HG02938 (cell line): ENCODE results near the gene GPA33.

Experiments used
- ATAC-seq: cut with Tn5 transposase; IDR thresholded peaks from one replicate; pipeline ENCODE4 v1.9.1; 2021; ENCODE audit warnings: mild to moderate bottlenecking, moderate library complexity; ENCODE audit not compliant: unreplicated experiment

Gene GPA33, protein sequence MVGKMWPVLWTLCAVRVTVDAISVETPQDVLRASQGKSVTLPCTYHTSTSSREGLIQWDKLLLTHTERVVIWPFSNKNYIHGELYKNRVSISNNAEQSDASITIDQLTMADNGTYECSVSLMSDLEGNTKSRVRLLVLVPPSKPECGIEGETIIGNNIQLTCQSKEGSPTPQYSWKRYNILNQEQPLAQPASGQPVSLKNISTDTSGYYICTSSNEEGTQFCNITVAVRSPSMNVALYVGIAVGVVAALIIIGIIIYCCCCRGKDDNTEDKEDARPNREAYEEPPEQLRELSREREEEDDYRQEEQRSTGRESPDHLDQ

DNA sequence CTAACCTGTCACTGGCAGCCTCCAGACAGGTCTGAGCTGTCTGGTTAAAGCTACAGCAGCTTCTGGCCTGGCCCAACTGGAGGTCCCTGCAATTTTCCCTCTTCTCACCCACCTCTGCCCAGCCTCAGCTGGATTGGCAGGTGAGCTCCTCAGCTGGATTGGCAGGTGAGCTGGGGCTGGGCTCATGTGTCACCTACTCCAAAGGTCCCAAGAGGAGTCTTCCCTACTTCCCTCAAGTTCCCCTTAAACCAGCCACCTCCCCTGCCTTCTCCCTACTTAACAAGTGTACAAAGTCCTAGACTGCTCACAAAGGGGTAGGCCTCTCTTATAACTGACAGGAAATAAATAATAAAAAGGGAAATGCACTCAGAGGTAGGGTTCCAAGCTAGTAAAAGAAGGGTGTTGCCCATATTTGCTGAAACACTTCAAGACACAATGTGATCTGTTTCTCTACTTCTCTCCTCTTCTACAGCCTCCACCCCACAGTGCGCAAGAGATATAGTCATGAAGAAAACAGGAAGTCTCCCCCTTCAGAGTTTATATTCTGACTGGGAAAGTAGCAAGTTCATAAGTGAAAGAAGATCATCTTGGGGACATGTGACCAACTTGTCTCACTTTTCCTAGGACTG lies at the start of gene GPA33:
TSS of gene GPA33 (minus strand) at position 64 of the 629 bp plus-strand sequence. CDS start 90 bp downstream, outside the sequence.
- no peak for ATAC-seq

DNA sequence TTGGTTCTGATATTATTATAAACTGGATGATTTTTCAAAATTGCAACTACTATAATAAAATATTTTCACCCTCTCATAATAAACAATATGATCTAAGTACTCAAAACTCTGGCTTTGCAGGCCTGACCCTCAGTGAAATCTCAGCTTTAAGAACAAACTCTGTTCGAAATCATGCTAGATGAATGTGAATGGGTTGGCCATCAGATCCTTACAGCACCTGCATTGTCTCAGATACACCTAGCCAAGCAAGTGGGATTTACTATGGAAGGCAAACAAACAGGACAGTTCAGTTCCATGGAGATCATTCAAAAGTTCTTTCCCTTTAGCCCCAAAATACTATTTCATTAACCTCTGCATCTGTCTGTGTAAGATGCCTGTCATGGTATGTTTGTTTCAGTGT lies 48.5 kb upstream of the GPA33 start:
- ATAC-seq: no peak

DNA sequence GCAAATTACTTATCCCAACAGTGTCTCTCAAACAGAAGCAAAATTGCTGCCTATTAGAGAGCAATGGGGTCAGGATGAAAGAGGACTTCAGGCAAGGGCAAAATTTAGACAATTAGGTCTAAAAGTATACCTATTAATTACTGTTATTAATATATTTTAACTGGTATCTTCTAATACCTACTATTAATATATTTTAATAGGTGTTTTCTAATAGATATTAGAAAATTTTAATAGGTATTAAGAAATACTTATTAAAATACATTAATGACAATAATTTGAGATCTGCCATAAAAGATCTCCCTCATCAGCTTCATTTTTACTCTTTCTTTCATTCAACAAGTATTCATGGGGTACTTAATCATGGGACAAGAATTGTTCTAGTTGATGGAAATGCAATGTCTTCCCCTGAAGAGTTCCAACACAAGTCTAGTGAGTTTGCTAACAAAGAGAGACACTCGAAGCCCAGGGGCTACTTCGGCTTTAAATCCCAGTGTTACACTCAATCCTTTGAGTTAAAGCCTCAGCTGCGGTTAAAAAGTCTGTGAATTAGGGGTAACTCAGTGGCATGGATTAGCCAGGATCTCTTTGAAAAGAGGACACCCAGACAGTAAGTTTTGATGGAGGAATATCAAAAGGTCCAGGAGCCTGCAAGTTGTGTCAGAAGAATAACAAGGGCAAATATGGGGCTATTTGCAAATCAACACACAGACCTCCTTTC lies 47.8 kb upstream of the GPA33 start:
- ATAC-seq: no peak

DNA sequence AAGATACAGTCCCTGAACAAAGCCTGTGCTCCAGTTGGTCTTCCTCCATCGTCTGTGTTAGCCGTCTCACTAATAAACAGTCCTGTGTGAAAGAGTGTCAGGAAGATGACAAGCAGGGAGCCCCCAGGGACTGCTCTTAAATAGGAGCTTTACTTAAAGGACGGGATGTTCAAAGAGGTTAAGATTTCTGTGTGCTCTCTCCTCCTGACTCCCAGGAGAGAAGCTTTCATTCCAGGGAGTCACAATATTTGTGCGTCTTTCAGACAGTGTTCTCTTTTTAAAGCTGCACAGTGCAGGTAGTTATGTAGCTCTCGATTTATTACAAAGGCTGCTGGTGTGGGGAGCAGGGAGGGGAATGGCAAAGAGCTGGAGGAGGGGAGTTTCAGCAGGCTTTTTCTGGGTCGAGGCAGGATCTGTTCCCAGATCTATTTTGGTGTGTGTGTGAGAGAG lies 47.2 kb upstream of the GPA33 start:
- ATAC-seq: no peak

DNA sequence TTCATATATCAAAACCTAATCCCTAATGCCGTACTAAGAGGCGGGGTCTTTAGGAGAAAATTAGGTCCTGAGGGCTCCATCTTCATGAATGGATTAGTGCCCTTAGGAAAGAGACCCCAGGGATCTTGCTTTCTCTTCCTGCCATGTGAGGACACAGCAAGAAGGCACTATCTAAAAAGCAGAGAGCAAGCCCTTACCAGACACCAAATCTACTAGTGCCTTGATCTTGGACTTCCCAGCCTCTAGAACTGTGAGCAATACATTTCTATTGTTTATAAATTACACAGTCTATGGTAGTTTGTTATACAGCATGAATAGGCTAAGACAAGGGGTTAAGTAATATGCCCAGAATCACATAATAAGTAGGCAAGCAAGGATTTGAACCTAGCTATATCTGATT lies 46.6 kb upstream of the GPA33 start:
- no peak for ATAC-seq

DNA sequence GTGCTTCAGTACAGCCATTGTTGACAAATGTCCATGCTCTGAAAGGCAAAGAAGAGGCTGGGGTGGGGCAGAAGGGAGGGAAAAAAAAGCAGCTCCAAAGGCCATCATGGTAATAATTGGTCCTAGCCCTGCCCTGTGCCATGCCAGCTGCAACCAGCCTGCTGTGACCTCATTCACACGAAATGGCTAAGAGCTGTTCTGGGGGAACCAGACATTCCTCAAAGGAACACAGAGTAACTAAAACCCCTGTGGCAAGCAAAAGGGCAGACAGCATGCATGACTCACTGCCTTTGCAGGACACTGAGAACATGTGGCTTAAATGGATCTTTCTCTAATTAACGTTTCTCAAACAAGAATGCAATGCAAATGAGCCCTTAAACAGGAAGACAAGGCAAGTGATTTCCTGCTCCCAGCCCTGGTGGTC lies 46.0 kb upstream of the GPA33 start:
- no peak for ATAC-seq

DNA sequence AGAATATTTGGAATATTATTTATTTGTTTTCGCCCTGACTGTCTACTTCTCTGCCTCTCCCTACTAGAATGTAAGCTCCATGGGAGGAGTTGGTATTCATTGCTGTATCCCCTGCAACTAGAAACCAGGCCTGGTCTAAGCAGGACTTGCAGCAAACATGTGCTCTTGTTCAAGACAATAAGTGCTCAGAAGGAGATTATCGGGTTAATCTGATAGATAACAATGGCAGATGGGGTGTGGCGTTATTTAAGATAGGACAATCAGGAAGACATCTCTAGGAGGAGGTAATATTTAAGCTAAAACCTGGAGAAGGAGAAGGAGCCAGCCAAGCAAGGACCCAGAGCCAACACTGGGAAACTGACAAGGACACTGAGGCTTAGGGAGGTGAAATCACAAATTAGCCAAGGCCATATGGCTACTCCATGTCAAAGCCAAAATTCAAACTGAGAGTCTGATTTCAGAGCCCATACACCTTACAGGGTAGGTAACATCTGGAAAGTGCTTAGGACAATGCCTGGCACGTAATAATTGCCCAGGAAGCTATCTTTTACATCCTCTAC lies 45.2 kb upstream of the GPA33 start:
- ATAC-seq: no peak

DNA sequence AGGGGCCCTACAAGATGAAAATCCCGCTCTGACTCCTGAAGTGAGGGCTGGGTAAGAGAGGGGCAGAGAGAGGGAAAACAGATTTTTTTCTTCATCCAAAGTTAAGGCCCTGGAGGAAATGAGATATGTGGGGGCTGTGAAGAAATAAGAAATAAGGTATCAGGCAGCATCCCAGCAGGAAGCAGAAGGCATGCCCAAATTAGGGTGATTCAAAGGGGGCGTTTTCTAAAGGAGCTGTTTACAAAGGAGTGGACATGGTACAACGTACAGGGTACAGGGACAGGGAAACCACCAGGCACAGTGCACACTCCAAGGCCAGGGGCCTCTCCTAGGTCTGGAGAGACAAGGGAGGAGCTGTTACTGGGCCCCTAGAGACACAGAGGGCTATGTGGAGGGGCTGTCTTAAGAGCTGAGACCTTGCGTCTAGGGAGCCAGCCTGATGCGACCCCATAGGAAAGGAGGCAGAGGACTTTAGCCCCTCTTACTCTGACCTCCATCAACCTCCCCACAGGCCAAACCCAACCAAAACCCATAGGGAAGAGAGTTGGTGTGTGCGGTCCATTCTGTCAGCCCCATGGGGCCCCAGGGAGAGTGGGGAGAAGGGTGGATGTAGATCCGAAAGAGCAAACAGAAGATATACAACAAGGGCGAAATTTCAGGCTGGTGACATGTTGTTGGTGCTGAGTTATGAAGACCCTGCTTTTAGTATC lies 42.3 kb upstream of the GPA33 start:
- ATAC-seq: no peak

DNA sequence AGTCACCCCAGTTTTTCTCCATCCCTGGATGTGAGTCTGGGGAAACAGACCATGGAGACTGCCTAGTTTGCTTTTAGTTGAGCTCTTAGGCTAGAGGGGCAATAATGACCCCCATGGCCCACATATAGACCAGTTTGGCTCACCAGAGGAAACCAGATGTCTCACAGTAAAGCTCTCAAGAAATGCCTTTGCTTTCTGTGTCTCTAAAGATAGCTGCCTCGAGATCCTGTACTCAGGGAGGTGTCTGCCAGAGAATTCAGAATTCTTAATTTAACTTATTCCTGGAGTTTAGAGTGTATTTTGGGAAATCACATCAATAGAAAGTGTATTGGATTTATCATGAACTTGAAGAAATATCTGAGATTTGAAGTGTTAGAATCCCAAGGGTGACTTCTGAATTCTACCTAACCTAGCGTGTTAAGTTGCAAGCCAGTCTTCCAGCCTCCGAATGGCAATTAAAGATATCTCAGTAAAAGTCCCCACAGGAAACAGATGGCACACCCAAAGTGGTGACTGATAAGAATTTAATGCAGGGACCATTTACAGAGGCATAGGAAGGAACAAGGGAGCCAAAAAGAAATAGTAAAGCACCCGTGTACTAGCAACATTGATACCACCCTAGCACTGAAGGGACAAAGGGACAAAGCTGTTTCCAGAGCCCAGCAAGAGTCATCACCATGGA lies 40.8 kb upstream of the GPA33 start:
- ATAC-seq: no peak

DNA sequence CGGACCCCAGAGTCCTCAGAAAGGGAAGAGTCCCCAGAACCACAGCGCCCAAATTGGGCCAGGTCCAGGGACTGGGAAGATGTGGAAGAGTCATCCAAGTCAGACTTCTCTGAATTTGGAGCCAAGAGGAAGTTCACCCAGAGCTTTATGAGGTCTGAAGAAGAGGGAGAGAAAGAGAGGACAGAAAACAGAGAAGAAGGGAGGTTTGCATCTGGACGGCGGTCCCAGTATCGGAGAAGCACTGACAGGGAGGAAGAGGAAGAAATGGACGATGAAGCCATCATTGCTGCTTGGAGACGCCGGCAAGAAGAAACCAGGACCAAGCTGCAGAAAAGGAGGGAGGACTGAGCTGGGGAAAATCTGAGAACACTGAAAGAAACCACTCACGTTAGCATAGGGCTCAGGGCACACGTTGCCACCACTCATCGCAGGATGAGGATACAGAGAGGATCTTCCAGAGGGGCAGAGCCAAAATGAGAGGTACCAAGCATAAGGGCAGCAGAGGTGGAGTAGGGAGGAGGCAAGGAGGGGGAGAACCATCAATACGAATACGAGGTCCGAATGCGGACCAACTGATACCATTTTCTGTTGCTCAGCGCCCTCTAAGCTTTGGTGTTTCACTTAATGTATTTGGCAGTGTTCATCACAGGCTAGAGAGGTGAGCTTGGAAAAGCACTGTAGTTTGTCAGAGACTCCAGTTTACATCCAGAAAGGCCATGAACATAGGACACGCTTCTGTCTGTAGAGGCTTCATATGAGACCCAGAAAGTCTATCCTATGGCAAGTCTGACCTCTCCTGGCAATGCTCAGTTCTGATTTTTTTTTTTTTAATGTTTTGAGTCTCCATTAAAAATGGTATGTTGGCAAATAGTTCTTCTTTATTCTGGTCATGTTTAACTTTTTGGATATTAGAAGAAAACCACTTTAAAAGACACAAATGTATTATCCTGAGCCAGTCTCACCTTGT lies 38.4 kb upstream of the GPA33 start:
- ATAC-seq: no peak

DNA sequence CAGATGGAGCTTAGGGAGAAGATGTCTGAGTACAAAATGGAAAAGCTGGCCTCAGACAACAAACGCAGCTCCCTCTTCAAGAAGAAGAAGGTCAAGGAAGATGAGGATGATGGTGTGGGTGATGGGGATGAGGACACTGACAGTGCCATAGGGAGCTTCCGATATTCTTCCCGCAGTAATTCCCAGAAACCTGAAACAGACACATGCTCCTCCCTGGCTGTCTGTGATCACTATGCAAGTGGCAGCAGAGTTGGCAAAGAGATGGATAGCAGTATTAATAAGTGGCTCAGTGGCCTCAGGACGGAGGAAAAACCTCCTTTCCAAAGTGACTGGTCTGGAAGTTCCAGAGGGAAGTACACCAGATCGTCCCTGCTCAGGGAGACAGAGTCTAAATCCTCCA lies 37.5 kb upstream of the GPA33 start:
- no peak for ATAC-seq

DNA sequence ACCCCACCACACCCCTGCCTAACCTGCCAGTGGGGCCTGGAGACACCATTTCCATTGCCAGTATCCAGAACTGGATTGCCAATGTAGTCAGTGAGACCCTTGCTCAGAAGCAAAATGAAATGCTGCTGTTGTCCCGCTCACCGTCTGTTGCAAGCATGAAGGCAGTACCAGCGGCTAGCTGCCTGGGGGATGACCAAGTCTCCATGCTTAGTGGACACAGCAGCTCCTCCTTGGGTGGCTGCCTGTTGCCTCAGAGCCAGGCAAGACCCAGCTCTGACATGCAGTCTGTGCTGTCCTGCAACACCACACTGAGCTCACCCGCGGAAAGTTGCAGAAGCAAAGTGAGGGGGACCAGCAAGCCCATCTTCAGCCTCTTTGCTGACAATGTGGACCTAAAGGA lies 37.1 kb upstream of the GPA33 start:
- ATAC-seq: no peak

DNA sequence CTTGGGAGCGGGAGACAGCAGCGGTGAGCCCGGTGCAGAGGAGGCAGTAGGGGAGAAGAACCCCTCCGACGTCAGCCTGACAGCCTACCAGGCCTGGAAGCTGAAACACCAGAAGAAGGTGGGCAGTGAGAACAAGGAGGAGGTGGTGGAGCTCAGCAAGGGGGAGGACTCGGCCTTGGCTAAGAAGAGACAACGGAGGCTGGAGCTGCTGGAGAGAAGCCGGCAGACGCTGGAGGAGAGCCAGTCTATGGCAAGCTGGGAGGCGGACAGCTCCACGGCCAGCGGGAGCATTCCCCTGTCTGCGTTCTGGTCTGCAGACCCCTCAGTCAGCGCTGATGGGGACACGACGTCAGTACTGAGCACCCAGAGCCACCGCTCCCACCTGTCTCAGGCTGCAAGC lies 36.6 kb upstream of the GPA33 start:
- ATAC-seq: no peak

DNA sequence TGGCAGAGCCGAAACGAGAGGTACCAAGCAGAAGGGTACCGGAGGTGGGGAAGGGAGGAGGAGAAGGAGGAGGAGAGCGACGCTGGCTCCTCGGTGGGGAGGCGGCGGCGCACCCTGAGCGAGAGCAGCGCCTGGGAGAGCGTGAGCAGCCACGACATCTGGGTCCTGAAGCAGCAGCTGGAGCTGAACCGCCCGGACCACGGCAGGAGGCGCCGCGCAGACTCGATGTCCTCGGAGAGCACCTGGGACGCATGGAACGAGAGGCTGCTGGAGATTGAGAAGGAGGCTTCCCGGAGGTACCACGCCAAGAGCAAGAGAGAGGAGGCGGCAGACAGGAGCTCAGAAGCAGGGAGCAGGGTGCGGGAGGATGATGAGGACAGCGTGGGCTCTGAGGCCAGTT lies 36.1 kb upstream of the GPA33 start:
- no peak for ATAC-seq

DNA sequence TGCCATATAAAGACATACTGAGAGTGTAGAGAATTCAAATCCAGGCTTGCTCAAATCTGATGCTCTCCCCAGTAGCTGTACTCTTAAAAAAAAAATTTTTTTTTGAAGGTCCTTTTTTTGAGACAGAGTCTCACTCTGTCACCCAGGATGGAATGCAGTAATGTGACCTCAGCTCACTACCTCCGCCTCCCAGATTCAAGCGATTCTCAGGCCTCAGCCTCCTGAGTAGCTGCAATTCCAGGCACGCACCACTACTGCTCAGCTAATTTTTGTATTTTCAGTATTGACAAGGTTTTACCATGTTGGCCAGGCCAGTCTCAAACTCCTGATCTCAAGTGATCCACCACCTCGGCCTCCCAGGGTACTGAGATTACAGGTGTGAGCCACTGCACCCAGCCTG lies 32.4 kb upstream of the GPA33 start:
- no peak for ATAC-seq

DNA sequence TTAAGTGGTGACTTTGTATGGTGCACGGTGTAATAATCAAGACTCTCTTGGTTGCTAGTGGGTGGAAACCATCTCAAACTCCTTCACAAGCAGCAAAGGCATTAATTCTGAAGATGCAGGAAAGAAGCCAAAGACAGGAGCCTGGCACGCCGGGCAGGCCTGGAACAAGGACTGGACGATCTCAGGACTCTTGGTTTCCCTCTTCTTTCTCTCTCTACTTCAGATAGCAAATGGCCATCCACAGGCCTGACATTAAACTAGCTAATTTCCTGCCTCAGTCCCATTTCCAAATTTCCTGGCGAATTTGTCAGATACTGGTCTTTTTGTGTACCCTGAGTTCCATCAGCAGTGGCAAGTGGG lies 31.9 kb upstream of the GPA33 start:
- ATAC-seq: no peak

DNA sequence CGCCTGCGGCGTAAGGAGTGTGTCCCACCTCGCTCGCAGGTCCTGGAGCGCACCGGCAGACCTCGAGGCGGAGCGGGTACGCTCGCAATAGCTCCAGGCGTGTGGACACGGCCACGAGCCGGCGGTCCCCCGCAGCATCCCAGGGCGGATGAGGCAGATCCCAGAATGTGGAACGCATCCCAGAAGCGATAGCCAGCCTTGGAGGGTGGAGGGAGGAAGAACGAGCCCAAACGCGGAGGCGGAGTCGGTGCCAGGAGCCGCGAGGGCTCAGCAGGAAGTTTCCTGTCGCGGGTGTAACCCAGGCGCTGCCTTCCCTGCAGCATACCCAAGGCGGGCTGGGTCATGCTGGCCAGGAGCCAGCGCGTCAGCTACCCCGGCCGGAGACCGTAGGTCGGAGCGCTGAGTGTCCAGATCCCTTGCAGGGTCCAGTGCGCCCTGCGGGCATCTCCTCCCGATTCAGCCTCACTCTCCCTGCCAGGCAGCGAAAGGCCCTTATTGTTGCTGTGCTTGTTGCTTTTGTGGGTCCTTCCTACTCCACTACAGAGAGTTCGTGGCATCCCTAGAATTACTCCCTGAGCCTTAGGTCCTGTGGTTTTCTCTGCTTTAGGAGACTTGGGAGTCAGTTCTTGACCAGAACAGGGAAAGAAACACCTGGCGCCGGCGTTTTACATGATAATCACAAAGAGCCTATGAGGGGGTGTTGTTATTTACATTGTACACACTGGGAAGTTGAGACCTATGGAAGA lies 31.4 kb upstream of the GPA33 start:
- ATAC-seq: no peak

DNA sequence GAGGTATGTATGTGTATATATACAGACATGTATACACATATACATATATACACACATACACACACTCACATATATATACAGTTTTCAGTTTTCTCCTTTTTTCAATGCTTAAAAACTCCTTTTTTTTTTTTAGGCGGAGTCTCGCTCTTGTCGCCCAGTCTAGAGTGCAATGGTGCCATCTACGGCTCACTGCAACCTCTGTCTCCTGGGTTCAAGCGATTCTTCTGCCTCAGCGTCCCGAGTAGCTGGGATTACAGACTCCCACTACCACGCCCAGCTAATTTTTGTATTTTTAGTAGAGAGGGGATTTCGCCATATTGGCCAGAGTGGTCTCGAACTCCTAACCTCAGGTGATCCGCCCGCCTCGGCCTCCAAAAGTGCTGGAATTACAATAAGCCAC lies 30.7 kb upstream of the GPA33 start:
- ATAC-seq: no peak

DNA sequence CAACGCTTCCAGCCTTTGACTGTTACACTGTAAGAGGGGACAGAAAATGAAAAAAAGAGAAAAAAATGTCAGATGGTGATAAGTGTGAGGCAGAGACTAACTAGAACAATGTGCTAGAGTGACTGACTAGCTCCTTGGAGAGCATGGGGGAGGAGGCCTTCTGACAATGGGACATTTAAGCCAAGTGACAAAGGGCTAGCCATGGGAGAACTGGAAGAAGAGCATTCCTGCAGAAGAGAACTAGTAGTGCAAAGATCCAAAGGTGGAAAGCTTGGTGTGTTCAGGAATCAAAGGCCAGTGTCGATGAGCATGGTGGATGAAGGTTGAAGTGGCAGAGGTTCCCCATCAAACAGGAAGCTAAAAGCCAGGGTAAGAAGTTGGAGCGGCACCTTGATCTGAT lies 29.5 kb upstream of the GPA33 start:
- no peak for ATAC-seq
